ENCODE measurements around the gene CFH.

Gene CFH

GRCh38 chr1:196651637-196652215 is at the start of gene CFH:
CFH (plus strand) TSS chr1:196652043; CDS start chr1:196652118, 75 bp downstream.
- DNase-seq (ENCODE audit: low read depth) = peak; percentile 89
- Histone ChIP-seq H3K4me3 (ENCODE audit: low read length) (peak within 1 kb of the TSS; percentile 83), H3K9me3 (ENCODE audit: control insufficient read depth, low read length) (no peaks in the 10 kb centered on the region), H3K4me1 (ENCODE audit: control insufficient read depth, insufficient read depth, low read length) (peaks cover 23% of the 10 kb centered on the region), H3K27me3 (replicated peaks; ENCODE audit: control insufficient read depth, insufficient read depth, low read length) (no peaks in the 10 kb centered on the region), H3K9ac (ENCODE audit: low read length) (peak within 1 kb of the TSS; percentile 83), H3K36me3 (ENCODE audit: control insufficient read depth, insufficient read depth, low read length, severe bottlenecking) (no peaks in the 10 kb centered on the region)

- DNase-seq (ENCODE audit: low read depth) = no peak
- H3K4me3 ChIP-seq (ENCODE audit: low read length) = no peak overlapping the region
- no peaks in the 10 kb centered on the region for H3K27me3 ChIP-seq (replicated peaks; ENCODE audit: control insufficient read depth, insufficient read depth, low read length)
- no peaks in the 10 kb centered on the region for H3K9me3 ChIP-seq (ENCODE audit: control insufficient read depth, low read length)
- peaks cover 4% of the 10 kb centered on the region for H3K4me1 ChIP-seq (ENCODE audit: control insufficient read depth, insufficient read depth, low read length)
- H3K9ac ChIP-seq (ENCODE audit: low read length) = no peak overlapping the region
- H3K36me3 ChIP-seq (ENCODE audit: control insufficient read depth, insufficient read depth, low read length, severe bottlenecking) = no peaks in the 10 kb centered on the region
Observed at GRCh38 chr1:196603651-196604050, 48.2 kb upstream of the CFH start.

DNA sequence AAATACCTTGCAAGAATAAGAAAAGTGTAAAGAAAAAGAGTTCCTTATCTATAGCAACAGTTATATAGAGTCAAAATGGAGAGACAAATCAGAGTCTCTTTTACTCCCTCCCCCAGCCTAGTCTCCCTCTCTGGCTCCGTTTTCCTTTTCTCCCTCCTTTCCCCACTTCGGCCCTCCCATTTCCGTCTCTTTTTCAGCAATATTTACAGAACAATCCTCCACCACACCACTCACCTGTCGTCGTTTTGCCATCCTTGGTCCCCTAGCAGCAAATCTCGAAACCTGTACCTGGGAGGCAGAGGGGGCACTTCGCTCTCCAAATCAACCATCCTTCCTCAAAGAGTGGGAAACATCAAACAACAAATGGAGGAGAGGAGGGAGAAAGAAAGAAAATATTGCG is 43.9 kb upstream of the CFH start:
- Histone ChIP-seq H3K9ac (ENCODE audit: low read length) (peak overlapping the region; percentile 55), H3K36me3 (ENCODE audit: control insufficient read depth, insufficient read depth, low read length, severe bottlenecking) (no peaks in the 10 kb centered on the region), H3K27me3 (replicated peaks; ENCODE audit: control insufficient read depth, insufficient read depth, low read length) (no peaks in the 10 kb centered on the region), H3K4me1 (ENCODE audit: control insufficient read depth, insufficient read depth, low read length) (peaks cover 4% of the 10 kb centered on the region), H3K4me3 (ENCODE audit: low read length) (peak overlapping the region; percentile 78), H3K9me3 (ENCODE audit: control insufficient read depth, low read length) (no peaks in the 10 kb centered on the region)
- peak; percentile 47 for DNase-seq (ENCODE audit: low read depth)

- H3K36me3 ChIP-seq (ENCODE audit: control insufficient read depth, insufficient read depth, low read length, severe bottlenecking) = no peaks in the 10 kb centered on the region
- peak within 1 kb of the TSS; percentile 78 for H3K4me3 ChIP-seq (ENCODE audit: low read length)
- H3K4me1 ChIP-seq (ENCODE audit: control insufficient read depth, insufficient read depth, low read length) = peaks cover 4% of the 10 kb centered on the region
- peak within 1 kb of the TSS; percentile 55 for H3K9ac ChIP-seq (ENCODE audit: low read length)
- H3K9me3 ChIP-seq (ENCODE audit: control insufficient read depth, low read length) = no peaks in the 10 kb centered on the region
- peak; percentile 86 for DNase-seq (ENCODE audit: low read depth)
- H3K27me3 ChIP-seq (replicated peaks; ENCODE audit: control insufficient read depth, insufficient read depth, low read length) = no peaks in the 10 kb centered on the region
Observed at GRCh38 chr1:196608390-196609369, 43.2 kb upstream of the CFH start, which contains the start of gene KCNT2. KCNT2 (minus strand) TSS chr1:196608440; CDS start chr1:196608309, 131 bp downstream.

GRCh38 chr1:196609370-196609737 is 42.5 kb upstream of the CFH start:
- Histone ChIP-seq H3K9ac (ENCODE audit: low read length) (no peak overlapping the region), H3K9me3 (ENCODE audit: control insufficient read depth, low read length) (no peaks in the 10 kb centered on the region), H3K4me3 (ENCODE audit: low read length) (peak overlapping the region; percentile 78), H3K4me1 (ENCODE audit: control insufficient read depth, insufficient read depth, low read length) (peaks cover 4% of the 10 kb centered on the region), H3K27me3 (replicated peaks; ENCODE audit: control insufficient read depth, insufficient read depth, low read length) (no peaks in the 10 kb centered on the region), H3K36me3 (ENCODE audit: control insufficient read depth, insufficient read depth, low read length, severe bottlenecking) (no peaks in the 10 kb centered on the region)
- no peak for DNase-seq (ENCODE audit: low read depth)

DNA sequence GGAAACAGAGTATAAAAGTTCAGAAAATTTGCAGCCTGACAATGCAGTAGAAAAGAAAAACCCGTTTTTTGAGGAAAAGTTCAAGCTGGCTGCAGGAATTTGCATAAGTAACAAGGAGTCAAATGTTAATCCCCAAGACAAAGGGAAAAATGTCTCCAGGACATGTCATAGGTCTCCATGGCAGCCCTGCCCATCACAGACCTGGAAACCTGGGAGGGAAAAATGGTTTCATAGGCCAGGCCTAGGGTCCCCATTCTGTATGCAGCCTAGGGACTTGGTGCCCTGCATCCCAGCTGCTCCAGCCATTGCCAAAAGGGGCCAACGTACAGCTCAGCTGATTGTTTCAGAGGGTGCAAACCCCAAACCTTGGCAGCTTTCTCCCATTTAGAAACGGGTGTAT is 40.0 kb upstream of the CFH start:
- Histone ChIP-seq H3K4me3 (ENCODE audit: low read length) (no peak overlapping the region), H3K36me3 (ENCODE audit: control insufficient read depth, insufficient read depth, low read length, severe bottlenecking) (no peaks in the 10 kb centered on the region), H3K4me1 (ENCODE audit: control insufficient read depth, insufficient read depth, low read length) (peaks cover 4% of the 10 kb centered on the region), H3K9ac (ENCODE audit: low read length) (no peak overlapping the region), H3K9me3 (ENCODE audit: control insufficient read depth, low read length) (no peaks in the 10 kb centered on the region), H3K27me3 (replicated peaks; ENCODE audit: control insufficient read depth, insufficient read depth, low read length) (no peaks in the 10 kb centered on the region)
- DNase-seq (ENCODE audit: low read depth) = no peak

DNA sequence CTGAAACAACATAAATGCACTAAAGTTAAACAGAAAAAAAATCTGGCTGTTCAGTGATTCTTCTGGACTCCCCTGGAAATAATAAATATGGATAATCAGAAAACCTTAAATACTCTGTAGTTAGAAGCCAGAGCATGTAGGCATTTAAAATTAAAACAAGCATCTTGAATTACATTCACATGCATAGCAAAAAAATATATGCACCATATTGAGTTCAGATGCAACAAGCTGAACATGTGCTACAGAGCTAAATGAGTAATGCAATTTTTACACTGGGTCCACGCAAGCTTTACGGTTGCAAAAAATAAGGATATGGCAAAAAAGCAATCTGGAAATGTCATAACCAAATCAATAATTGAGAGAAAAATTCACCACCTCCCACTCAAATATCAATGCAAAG is 32.1 kb upstream of the CFH start:
- Histone ChIP-seq H3K4me3 (ENCODE audit: low read length) (no peak overlapping the region), H3K9ac (ENCODE audit: low read length) (no peak overlapping the region), H3K9me3 (ENCODE audit: control insufficient read depth, low read length) (no peaks in the 10 kb centered on the region), H3K4me1 (ENCODE audit: control insufficient read depth, insufficient read depth, low read length) (no peaks in the 10 kb centered on the region), H3K27me3 (replicated peaks; ENCODE audit: control insufficient read depth, insufficient read depth, low read length) (no peaks in the 10 kb centered on the region), H3K36me3 (ENCODE audit: control insufficient read depth, insufficient read depth, low read length, severe bottlenecking) (no peaks in the 10 kb centered on the region)
- DNase-seq (ENCODE audit: low read depth) = no peak

DNA sequence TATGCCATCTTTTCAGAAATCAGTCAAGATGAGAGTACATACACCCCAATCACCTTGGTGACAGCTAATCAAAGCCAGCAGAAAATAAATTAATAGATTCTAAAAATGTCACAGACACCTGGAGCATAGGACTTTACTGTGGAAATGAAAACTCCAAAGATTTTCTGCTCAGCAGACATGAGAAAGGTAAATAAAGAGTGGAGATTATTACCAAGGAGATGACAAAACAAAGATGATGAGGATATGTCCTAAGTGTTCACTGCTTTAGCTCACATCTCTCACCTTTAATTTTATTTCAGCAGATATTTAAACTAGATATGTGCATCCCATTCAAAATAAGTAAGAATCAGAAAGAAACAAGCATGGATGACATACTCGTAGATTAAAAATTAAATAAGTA is 28.8 kb upstream of the CFH start:
- no peak overlapping the region for H3K9ac ChIP-seq (ENCODE audit: low read length)
- H3K9me3 ChIP-seq (ENCODE audit: control insufficient read depth, low read length) = peaks cover 3% of the 10 kb centered on the region
- no peaks in the 10 kb centered on the region for H3K4me1 ChIP-seq (ENCODE audit: control insufficient read depth, insufficient read depth, low read length)
- no peaks in the 10 kb centered on the region for H3K27me3 ChIP-seq (replicated peaks; ENCODE audit: control insufficient read depth, insufficient read depth, low read length)
- no peak overlapping the region for H3K4me3 ChIP-seq (ENCODE audit: low read length)
- no peak for DNase-seq (ENCODE audit: low read depth)
- no peaks in the 10 kb centered on the region for H3K36me3 ChIP-seq (ENCODE audit: control insufficient read depth, insufficient read depth, low read length, severe bottlenecking)

DNA sequence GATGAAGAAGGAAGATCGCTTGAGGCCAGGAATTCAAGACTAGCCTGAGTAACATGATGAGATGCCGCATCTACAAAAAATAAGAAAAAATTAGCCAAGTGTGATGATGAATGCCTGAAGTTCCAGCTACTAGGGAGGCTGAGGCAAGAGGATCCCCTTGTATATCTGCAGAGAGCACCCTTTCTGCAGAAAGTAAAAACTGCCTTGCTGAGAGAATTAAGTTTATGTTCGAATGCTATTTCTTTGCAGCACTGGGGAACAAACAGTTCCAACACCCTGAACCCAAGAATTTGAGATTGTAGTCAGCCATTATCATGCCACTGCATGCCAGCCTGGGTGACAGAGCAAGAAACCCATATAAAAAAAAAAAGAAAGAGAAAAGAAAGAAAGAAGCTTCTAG is 23.0 kb upstream of the CFH start:
- H3K36me3 ChIP-seq (ENCODE audit: control insufficient read depth, insufficient read depth, low read length, severe bottlenecking) = no peaks in the 10 kb centered on the region
- H3K4me3 ChIP-seq (ENCODE audit: low read length) = peak overlapping the region; percentile 23
- H3K27me3 ChIP-seq (replicated peaks; ENCODE audit: control insufficient read depth, insufficient read depth, low read length) = no peaks in the 10 kb centered on the region
- peaks cover 19% of the 10 kb centered on the region for H3K9me3 ChIP-seq (ENCODE audit: control insufficient read depth, low read length)
- no peak overlapping the region for H3K9ac ChIP-seq (ENCODE audit: low read length)
- no peak for DNase-seq (ENCODE audit: low read depth)
- H3K4me1 ChIP-seq (ENCODE audit: control insufficient read depth, insufficient read depth, low read length) = no peaks in the 10 kb centered on the region

DNA sequence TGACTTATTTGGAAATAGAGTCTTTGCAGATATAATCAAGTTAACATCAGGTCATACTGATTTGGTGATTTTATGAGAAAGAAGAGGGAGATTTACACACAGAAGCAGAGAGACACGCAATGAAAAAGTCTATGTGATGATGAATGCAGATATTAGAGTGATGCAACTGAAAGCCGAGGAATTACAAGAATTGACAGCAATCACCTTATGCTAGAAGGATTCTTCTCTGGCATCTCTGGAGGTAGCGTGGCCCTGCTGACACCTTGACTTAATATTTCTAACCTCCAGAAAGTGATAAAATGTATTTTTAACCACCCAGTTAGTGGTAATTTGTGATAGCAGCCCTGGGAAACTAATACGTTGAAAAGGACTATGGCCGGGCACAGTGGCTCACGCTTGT is 14.2 kb upstream of the CFH start:
- no peaks in the 10 kb centered on the region for H3K27me3 ChIP-seq (replicated peaks; ENCODE audit: control insufficient read depth, insufficient read depth, low read length)
- H3K4me3 ChIP-seq (ENCODE audit: low read length) = no peak overlapping the region
- no peaks in the 10 kb centered on the region for H3K4me1 ChIP-seq (ENCODE audit: control insufficient read depth, insufficient read depth, low read length)
- no peak overlapping the region for H3K9ac ChIP-seq (ENCODE audit: low read length)
- DNase-seq (ENCODE audit: low read depth) = no peak
- H3K9me3 ChIP-seq (ENCODE audit: control insufficient read depth, low read length) = no peaks in the 10 kb centered on the region
- H3K36me3 ChIP-seq (ENCODE audit: control insufficient read depth, insufficient read depth, low read length, severe bottlenecking) = no peaks in the 10 kb centered on the region

DNA sequence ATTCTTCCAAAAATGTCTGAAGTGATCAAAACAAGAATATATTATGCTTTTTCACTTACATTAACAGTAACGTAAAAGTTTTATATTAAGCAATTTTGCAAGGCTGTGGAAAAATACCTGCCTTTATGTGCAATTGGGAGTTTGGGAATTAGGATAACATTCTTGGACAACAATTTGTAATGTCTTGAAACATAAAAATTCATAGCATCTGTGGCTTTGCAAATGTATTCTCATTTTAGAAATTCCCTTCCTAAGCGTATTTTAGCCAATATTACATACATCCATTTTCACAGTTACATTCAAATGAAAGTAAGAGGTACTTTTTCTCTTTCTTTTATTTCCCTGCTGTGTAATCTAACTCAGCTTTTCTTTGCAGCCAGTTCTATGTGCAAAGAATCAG is 13.4 kb upstream of the CFH start:
- H3K4me1 ChIP-seq (ENCODE audit: control insufficient read depth, insufficient read depth, low read length) = no peaks in the 10 kb centered on the region
- H3K36me3 ChIP-seq (ENCODE audit: control insufficient read depth, insufficient read depth, low read length, severe bottlenecking) = no peaks in the 10 kb centered on the region
- no peak for DNase-seq (ENCODE audit: low read depth)

More for the DNA sequence above, 13.4 kb upstream of the CFH start:
- no peaks in the 10 kb centered on the region for H3K27me3 ChIP-seq (replicated peaks; ENCODE audit: control insufficient read depth, insufficient read depth, low read length)
- H3K9ac ChIP-seq (ENCODE audit: low read length) = no peak overlapping the region
- no peaks in the 10 kb centered on the region for H3K9me3 ChIP-seq (ENCODE audit: control insufficient read depth, low read length)
- H3K4me3 ChIP-seq (ENCODE audit: low read length) = no peak overlapping the region
